ENCODE measurements around the gene RAB17.
"Not testable (repeated sequence)": the region's sequence is repeated elsewhere in the genome, so short reads cannot be mapped to it uniquely, and the experiment has no call there.

Gene RAB17

GRCh38 chr2:237623428-237624403 lies 33.2 kb upstream of the RAB17 start:
- no peak for DNase-seq

DNA sequence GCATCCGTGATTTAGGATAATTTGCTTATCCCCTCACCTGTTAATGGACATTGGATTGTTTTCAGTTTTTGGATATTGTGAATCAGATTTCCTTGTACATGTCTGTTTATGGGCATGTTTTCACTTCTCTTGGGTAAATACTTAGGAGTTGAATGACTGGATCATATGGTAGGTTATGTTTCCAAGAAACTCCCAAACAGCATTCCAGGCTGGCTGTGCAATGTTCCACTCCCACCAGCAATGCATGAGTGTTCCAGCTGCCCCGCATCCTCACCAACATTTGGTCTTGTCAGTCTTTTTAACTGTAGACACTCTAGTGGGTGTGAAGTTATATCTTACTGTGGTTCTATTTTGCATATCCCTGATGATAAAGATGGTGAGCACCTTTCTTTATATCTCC lies 27.9 kb upstream of the RAB17 start:
- DNase-seq: no peak

GRCh38 chr2:237617587-237617982 lies 27.1 kb upstream of the RAB17 start:
- DNase-seq: no peak

DNA sequence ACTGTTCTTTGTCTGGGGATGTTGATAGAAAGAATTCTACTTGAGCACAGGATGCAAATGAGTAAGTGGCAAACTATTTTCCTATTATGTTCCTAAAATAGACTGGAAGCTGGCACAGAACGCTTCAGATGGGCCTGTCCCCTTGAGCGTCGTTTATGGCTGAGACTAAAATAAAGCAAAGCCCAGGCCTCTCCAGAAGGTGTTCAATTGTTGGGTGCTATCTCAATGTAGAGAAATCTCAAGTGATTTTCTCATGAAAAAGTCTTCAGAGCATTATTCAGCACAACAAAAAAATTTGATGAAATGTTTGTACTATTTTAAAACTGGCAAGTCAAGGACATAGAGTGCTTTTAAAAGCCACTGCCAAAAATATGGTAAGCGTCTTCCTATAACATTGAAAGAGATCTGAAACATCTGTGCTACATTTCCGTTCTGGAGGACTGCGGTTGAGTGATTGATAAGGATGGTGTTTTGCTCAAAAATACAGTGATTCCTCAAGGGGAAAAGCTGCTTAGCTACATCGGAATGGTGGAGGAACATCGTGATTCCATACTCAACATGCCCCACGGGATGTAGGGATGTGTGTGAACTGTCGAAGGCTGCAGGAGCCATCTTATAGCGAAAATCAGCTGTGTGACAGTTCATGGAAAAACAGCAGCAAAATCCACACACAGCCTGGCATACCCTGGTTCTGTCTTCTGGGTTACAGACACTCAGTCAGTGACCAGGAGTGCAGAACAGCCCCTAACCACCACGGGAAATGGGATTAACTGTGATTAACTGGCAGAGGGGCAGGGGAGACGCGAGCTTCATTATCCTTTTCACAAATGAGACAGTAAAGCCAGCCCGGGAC lies 26.4 kb upstream of the RAB17 start:
- no peak for DNase-seq

DNA sequence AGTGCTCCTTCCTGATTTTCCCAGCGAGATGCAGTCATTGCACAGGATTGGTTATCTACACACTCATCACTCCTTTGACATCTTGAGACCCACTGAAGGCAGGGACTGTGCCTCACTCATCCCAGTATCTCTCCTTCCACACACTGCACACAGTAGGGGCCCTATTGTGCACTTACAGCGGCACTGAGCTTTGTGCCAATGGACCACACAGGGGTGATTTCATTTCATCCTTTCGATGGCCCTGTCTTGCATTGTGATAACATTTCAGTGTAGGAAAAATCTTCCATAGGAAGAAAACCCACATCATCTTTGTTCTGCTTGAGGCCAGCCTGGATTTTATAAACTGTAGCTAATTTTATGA lies 25.8 kb upstream of the RAB17 start:
- no peak for DNase-seq

GRCh38 chr2:237615631-237616249 lies 25.2 kb upstream of the RAB17 start:
- no peak for DNase-seq

DNA sequence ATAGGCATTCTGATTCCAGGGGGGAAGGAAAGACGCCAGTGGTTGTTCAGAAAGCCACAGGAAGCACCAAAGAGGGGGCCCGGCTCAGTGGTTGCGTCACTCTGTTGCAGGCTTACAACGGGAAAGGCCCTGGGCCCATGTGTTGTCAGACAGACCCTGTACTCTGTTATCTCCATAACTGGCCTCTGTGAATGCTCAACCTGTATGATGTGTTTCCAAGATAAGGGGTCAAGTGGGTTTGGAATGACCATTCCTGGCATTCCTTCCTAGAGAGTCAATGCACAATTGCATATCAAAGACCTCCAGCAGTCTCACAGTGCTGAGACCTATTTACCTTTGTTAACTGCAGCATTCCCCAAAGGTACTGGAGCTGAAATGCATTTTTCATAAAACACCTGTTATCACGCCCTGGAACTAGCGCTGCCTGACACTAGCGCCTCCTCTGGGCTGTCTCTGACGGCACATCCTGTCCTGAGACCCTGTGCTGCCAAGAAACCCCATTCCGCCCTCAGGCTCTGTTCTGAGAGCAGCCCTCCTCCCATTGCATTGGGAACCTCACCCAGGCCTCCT lies 23.7 kb upstream of the RAB17 start:
- no peak for DNase-seq

DNA sequence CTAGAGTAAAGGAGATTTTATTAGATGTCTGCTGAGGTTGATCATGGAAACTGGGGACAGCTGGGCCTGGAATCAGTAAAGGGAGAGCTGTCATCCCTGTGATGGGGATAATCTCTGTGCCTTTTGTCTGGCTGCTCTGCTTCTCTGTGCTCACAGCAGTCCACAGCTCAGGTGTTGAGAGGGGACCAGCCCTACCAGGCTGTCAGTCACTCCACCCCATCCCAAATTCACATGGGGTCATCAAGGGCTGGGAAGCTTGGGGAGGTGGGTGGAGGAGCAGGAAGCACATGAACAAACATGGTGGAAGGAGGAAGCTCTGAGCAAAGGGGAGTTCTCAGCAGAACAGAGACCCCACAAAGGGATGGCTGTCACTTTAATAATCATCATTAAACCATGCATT lies 23.1 kb upstream of the RAB17 start:
- no peak for DNase-seq

DNA sequence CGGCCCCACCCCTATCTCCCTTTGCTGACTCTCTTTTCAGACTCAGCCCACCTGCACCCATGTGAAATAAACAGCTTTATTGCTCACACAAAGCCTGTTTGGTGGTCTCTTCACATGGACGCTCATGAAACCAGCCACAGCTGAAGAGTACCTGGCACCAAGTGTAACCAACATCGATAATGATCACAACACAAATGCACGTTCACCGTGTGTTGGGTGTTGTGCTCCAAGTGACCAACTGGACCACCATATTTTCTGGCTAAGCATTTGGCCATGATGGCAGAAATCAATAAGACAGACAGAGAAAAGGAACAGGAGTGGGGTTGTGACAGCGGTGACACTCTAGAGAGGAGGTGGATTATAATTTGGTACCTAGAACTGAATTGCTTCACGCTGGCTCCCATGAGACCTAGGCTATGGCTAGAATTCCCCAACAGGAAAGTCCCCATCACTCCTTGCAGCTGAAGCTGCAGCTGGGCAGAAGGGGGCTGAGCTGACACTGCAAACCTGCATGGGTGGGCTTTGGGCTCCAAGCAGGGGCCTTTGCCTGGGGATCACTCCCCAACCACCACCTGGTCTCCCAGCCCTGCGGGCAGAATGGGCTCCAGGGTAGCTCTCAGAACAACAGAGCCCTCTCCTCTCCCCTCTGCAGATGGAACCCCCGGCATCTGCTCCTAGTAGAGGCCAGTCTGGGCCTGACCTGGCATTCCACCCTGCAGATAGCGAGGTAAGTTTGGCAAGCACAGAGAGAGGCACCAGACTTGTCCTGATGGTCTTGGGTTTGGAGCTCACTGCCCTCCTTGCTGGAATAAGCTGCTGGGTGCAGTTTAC lies 22.2 kb upstream of the RAB17 start:
- no peak for DNase-seq

DNA sequence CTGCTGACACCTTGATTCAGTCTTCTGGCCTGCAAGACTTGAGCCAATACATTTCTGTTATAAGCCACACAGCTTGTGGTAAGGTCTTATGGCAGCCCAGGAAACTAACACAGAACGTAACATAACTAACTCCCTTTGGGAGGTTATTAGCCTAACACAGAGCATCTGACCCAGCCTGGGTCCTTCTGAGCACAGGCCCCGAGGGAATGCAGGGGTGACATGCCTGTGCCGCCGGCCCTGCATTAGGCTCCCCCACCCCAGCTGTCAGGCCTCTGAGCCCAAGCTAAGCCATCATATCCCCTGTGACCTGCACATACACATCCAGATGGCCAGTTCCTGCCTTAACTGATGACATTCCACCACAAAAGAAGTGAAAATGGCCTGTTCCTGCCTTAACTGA lies 16.0 kb upstream of the RAB17 start:
- DNase-seq: not testable (repeated sequence)

DNA sequence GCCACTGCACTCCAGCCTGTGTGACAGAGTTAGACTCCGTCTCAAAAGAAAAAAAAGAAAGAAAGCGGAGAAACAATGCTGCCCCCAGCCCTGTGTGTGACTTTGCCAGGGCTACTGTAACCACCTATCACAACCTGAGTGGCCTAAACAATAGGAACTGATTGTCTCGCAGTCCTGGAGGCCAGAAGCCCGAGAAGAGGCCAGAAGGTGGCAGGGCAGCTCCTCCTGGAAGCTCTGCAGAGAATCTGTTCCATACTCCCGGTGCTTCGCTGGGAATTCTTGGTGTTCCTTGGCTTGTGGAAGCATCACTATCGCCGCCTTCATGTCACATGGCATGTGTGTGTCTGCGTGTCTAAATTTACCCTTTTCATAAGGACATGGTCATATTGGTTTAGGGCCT lies 14.4 kb upstream of the RAB17 start:
- DNase-seq: no peak

DNA sequence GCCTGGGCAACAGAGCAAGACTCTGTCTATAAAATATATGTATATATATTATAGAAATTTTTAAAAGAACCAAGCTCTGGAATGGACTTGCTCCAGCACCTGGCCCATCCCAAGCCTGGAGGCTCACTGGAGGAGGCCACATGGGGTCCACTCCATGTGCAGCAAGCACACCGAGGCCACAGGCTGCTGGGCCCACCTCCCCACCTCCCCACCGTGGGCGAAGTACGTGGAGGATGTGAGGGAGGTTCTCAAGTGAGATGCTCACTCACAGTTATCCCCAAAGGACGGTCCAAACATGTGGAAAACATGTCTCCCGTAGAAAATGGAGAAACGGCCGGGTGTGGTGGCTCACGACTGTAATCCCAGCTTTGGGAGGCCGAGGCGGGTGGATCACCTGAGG lies 13.9 kb upstream of the RAB17 start:
- no peak for DNase-seq

GRCh38 chr2:237603718-237604362 lies 13.3 kb upstream of the RAB17 start:
- DNase-seq: peak; percentile 33

GRCh38 chr2:237603049-237603717 lies 12.6 kb upstream of the RAB17 start:
- DNase-seq: no peak

GRCh38 chr2:237602409-237602808 lies 11.9 kb upstream of the RAB17 start:
- DNase-seq: no peak

DNA sequence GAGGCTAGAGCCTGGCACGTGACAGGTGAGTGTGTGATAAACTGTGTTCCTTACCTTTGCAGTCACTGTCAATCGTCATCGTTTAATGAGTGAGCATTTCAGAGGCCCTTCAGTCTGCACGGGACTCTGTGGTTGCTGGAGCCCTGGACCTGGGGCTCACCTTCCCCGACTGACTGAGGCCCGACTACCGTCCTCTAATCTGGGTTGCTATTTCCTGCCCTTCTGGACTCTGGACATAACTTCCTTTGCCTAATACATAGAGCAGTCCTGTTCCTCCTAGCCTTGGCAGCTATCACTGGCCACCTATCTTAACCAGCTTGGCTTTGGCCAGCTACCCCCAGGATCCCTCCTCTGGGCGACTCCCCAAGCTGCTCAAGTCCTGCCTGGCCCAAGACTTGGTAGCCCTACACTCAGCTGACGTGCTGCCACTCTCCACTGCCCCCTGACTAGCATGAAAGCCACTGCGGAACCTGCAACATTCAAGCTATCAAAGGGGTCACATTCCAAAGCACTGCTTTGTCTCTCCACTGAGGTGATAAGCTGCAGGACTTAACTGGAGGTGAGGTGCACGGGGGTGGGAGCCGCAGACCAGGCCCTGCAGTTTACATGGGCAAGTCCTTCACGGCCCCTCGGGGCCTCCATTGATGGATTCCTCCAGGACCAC lies 11.1 kb upstream of the RAB17 start:
- no peak for DNase-seq

DNA sequence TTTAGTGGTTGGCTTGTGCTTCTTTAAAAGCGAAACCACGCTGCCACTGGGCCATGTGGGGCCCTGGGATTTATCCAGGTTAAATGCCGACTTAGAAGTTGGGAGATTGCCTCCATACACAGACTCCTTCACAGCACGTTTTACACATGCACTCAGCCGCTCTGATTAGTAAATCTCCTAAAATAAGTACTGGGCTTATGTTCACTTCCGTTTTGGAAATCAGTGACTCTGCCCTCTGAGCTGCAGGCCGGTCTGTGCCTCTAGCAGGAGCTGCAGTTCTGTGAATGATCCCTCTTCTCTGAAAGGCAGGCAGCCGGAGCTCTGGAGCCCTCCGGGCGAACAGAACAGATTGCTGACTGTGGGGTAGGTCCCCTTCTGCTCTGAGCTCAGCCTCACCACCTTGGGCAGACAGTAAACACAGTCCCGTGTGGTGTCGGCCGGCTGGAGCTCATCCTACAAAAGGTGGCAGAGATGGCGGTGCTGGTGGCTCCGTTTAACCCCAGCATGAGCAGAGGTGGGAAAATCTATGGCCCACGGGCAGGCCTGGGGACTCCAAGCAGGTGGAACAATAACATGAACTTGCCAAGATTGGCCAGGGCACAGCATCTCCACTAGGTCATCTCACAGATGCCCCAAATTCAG lies 9.8 kb upstream of the RAB17 start:
- DNase-seq: no peak

DNA sequence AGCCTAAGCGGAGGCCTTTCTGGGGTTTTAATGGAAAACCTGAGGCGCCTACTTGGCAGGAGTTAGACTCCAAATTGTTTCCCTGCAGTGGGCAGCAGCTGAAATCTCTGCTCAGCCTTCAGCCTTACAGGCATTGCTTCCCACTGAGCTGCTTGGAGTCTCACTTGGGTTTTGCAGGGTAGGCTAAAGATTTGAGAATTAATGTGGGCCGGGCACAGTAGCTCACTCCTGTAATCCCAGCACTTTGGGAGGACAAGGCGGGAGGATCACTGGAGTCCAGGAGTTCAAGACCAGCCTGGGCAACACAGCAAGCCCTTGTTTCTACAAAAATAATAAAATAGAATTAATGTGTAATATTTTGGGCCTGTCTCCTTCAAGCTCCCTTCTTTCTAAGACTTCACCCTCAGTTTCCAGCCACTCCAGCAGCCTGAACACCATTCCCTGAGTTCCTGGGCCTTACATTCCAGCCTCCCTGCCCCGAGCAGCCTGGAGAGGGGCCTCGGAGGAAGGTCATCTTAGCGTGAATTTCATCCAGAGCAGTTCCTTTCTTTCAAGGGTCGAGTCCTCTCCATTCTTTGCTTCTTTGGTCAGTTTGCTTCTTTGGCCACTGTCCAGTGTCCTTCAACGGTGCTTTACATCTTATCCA lies 9.1 kb upstream of the RAB17 start:
- no peak for DNase-seq

DNA sequence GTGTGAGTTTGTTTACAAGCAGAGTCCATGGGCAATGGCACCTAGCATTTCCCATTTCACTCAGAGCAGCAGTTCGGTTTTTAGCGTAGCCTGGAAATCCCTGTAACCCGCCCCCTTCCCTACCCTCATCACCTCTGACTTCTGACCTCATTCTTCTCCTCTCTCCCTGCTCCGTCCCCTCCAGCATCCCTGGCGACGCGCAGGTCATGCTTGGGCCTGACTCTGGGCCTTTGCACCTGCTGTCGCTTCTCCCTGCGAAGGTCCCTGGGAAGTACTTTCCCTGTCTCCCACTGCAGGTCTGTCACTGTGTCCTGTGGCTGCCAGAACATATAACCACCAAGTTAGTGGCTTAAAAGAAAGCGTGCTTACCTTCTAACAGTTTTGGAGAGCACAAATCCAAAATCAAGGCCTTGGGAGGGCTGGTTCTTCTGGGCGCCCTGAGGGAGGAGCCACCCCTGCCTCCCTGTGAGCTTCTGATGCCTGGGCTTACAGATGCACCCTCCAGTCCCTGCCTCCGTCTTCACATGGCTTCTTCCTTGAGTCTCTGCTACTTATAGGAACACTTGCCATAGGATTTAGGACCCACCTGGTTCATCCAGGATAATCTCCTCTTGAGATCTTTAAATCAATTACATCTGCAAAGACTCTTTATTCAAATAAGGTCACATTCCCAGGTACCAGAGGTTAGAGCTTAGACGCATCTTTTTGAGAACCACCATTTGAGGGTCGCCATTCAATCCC lies 8.1 kb upstream of the RAB17 start:
- no peak for DNase-seq
